K562 treated with DMSO at 1 percent for 48 hours (cell line): Measurements from ENCODE around the gene DNASE1L1. TPM values are rescaled to one million over a fixed set of nuclear protein-coding genes. Genes with fewer than 3 reads are reported as not detected.

Source experiments
- total RNA-seq: library from RNA; unstranded; fragments of 300-600 nt; gene quantifications from 2 replicates; pipeline ENCODE4 v1.2.3, GENCODE V29; 2022; ENCODE audit warnings: low replicate concordance; ENCODE audit errors: extremely low read depth

The DNASE1L1 gene, protein sequence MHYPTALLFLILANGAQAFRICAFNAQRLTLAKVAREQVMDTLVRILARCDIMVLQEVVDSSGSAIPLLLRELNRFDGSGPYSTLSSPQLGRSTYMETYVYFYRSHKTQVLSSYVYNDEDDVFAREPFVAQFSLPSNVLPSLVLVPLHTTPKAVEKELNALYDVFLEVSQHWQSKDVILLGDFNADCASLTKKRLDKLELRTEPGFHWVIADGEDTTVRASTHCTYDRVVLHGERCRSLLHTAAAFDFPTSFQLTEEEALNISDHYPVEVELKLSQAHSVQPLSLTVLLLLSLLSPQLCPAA
- not detected in 2 replicates for total RNA-seq

DNA sequence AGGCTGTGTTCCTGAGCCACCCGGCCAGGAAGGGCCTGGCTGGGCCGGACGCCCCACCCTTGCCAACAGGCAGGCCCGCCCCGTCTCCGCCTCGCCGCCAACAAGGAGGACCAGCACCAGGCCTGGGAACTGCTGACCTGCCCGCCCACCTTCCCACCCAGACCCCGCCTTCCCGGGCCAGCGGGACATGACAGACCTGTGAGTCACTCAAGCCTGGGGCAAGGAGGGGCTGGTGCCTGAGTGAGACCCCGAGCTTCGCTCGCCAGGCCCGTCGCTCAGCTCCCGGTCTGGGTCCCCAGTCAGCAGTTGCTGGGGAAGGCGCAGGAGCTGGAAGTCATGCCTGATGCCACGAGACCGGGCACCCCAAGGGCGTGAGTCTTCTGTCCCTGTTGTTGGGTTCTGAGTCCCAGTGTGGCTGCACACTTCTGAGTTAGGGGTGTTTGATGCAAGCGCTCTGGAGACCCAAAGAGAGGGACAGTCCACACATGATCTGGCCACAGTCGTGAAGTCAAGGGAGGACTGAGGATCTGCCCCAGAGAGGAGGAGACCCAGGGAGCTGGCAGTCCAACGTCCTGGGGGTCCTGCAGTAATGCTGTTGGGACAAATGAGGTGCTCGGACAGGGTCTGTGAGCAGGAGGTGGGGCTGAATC is at the start of gene DNASE1L1:
Gene DNASE1L1, minus strand, starts transcription at position 33 of the 650 bp plus-strand sequence. CDS start 3,686 bp downstream, outside the sequence.

DNA sequence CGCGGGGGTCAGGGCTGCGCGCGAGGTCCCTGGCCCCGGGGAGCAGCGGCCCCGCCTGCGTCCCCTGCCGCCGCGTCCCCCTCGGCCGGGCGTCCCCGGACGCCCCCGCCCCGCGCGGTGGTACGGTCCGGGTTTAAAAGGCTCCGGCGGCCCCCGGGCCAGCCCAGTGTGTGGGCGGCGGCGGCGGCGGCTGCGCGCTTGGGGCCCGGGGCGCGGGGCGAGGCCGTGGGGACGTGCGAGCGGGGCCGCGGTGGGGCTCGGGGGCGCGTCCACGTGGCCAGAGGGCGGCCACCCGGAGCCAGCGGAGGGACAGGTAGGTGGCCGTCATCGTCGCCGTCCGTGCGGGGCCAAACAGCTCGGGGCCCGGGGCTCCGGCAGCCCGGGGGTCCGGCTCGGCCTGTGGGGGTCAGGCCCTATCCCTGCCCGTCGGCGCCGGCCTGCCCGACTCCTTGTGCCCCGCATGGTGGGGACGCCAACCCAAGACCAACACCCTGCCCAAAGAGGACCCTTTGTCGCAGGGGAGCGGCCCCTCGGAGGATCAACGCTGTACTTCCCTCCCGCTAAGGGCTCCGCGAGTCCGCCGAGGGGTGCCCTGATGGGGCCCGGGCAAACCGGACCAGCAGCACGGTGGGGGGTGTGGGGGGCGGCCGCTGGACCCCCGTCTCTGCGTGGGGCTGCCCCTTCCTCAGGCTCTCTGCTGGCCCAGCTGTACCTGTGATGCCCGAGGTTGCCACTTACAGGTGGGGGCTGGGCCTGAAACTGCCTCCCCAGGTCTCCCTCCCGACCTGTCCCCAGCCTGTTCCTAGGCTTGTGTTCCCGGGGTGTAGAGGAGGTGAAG is 49.3 kb upstream of the DNASE1L1 start, which contains the start of gene PLXNA3:
Gene PLXNA3, plus strand, starts transcription at position 166 of the 838 bp plus-strand sequence. CDS start 1,903 bp downstream, outside the sequence.

DNA sequence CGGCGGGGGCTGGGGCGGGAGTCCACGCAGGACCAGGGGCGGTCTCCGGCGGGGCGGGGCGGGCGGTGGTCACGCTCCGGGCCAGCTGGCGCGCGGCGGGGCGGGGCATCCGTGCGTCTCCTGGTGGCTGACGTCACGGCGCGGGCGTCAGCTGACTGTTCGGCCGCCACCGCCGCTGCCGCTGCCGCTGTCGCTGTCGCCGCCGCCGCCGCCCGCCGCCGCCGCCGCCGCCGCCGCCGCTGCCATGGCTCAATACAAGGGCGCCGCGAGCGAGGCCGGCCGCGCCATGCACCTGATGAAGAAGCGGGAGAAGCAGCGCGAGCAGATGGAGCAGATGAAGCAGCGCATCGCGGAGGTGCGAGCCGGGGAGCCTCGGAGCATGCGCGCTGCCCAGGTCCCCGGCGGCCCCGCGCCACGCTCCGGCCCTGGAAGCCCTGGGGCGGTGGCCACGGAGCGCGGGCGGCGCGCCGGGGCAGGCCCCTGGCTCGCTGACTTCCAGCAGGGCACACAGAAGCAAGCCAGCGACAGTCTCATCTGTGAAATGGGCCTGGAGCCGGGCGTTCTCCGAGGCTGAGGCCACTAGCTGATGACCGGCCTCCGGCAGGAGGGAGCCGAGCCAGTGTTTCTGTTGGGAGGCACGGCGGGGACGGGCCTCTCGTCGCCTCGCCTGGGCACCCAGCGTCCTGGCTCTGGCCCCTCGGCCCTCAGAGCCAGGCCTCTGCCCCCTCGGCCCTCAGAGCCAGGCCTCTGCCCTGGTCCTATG is 35.1 kb upstream of the DNASE1L1 start, which contains the start of gene FAM50A:
Gene FAM50A, plus strand, starts transcription at position 150 of the 763 bp plus-strand sequence. Its CDS starts 95 bp downstream, at position 245.

DNA sequence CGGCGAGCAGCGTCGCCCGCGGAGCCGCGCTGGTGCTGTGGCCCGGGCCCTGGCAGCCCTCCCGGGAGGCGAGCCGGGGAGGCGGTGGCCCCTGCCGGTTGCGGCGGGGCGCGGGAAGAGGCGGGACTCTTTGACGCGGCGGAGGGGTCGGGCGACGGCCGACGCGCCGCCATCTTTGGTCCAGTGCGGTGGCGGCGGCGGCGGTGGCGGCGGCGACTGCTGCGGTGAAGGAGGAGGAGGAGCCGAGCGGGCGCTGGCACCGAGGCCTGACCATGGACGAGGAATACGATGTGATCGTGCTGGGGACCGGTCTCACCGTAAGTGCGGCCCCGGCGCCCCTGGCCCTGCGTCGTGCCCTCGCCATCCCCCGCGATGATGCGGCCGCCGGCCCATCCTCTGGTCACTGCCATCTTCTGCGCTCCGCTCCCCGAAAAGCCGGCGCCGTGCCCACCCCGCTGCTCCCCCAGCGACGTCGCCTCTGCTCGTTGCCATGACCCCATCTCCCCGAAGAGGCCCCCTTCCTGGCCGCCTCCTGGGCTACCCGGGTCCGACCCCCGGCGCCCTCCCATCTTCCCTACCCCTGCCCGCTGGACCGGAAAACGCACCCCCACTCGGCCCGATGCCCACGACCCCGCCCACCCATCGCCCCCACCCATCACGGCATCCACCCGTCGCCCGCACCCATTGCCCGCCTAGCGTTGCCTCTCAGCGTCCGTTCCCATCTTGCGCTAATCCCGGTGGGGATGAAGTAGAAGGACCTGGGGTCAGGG is 28.1 kb upstream of the DNASE1L1 start, which contains the start of gene GDI1:
Gene GDI1, plus strand, starts transcription at position 172 of the 770 bp plus-strand sequence. Its CDS starts 101 bp downstream, at position 273.

DNA sequence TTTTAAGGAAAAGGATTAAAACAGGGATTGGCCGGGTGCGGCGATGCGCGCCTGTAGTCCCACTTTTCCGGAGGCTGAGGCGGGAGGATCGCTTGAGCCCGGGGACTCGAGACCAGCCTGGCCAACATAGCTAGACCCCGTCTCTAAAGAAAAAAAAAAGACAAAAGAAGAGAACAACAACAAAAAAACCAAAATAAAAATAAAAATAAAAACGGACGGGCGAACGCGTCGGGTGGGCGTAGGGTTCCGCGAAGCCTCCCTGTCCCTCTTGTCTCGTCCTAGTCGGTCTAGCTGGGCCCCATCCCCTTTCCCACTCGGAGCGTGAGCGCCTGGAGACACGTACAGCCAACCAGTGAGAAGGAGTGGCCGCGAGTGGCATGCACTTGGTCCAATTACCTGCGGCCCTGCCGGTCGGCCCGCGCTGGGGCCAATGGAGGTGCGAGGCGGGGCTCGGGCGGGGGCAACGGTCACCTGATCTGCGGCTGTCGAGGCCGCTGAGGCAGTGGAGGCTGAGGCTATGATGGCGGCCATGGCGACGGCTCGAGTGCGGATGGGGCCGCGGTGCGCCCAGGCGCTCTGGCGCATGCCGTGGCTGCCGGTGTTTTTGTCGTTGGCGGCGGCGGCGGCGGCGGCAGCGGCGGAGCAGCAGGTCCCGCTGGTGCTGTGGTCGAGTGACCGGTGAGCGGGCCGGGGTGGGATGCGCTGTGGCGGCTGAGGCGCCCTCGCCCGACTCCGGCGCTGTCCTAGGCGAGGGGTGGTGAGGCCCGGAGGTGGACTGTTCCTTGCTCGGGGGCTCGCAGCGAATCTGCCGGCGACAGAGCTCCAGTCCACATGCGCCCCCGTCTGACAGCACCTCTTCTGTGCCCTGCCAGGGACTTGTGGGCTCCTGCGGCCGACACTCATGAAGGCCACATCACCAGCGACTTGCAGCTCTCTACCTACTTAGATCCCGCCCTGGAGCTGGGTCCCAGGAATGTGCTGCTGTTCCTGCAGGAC is 19.4 kb upstream of the DNASE1L1 start, which contains the start of gene ATP6AP1:
Gene ATP6AP1, plus strand, starts transcription at position 502 of the 996 bp plus-strand sequence. Its CDS starts 16 bp downstream, at position 518.

DNA sequence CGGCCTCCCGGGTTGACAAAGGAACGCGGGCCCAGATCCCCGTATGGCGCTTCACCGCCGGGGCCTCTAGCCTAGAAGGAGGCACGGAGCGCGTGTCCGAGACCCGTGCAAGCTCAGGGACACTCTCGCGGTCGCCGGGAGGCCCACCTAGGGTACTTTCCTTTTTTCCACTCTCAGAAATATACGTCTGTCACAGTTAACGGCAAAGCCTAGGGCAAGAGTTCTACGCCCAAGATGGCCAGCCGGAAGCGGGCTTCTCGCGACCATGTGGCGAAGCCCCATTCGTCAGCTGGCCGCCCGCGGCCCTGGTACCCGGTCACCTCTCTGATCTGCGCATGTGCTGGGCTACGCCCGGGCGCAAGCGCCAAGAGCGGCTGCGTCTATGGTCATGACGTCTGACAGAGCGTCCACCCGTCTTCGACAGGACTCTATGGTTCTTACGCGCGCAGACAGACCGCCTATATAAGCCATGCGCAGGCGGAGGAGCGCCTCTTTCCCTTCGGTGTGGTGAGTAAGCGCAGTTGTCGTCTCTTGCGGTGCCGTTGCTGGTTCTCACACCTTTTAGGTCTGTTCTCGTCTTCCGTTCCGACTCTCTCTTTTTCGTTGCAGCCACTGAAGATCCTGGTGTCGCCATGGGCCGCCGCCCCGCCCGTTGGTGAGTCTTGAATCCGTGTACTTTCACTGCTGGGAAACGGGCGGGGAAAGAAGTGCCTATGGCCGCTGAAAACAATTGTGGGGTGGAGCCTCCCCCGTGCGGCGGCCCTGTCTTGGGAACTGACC is 11.0 kb downstream of the DNASE1L1 start, which contains the start of gene RPL10:
Gene RPL10, plus strand, starts transcription at position 490 of the 780 bp plus-strand sequence. Its CDS starts 143 bp downstream, at position 633.

DNA sequence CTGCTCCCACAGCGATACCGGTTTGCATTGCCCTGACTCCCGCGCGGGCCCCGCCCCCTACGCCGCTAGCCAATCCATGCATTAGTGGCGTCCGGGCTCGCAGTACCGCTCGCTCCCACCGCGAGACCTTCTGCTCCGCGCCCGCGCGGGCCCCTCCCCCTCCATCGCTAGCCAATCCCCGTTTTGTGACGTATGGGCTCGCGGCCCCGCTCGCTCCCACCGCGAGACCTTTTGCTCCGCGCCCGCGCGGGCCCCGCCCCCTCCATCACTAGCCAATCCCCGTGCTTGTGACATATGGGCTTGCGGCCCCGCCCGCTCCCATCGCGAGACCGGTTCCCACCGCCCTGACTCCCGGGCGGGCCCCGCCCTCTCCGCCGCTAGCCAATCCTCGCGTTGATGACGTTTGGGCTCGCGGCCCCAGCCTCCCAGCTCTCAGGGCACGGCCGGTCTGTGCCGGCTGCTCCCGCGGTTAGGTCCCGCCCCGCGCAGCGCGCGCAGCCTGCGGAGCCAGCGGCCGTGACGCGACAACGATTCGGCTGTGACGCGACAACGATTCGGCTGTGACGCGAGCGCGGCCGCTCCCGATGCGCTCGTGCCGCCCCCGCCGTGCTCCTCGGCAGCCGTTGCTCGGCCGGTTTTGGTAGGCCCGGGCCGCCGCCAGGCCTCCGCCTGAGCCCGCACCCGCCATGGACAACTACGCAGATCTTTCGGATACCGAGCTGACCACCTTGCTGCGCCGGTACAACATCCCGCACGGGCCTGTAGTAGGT is 30.1 kb downstream of the DNASE1L1 start, which contains the start of gene EMD:
Gene EMD, plus strand, starts transcription at position 497 of the 770 bp plus-strand sequence. Its CDS starts 190 bp downstream, at position 687.

DNA sequence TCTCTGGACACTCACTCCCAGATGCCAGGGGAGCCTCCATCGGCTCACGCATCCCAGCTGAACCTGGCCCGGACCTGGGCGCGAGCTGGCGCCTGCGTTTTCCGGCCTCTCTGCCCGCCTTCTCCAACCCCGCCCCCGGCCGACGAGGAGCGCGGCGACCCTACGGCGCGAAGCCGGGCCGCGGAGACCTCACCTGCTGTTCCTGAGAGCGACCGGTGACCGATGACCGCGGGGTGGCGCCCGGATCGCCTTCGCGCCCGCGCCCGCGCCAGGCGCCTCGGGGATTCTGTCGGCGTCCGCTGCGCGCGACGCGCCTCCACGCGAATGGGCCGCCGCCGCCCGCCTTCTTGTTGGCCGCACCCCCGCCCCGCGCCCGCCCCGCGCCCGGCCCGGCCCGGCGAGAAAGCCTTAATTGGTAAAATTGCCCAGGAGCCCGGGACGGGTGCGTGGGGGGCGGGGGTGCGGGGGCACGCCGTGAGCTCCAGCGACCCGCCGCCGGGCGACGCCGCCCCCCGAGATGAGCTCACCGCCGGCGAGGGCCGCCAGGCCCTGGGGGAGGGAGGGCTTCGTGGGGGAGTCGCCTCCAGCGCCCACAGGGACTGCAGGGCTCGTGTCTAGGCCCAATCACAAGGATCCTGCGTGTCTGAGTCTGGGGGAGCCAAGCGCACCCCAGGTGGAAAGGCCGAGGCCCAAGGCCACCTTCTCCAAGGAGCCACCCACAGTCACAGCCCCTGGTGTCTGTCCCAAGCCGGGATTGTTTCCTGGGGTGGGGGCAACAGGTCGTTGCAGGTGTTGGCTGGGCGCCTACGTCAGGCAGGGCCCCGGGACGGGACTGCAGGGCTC is 34.5 kb downstream of the DNASE1L1 start, which contains the start of gene FLNA:
Gene FLNA, minus strand, starts transcription at position 322 of the 843 bp plus-strand sequence. CDS start 3,389 bp downstream, outside the sequence.

Other genes starting within 250 kb of the DNASE1L1 start
- gene OPN1MW, start 226.7 kb downstream of the DNASE1L1 start, total RNA-seq, result not detected in 2 replicates
- gene OPN1MW2, start 189.5 kb downstream of the DNASE1L1 start, total RNA-seq, result not detected in 2 replicates
- gene OPN1MW3, start 151.7 kb downstream of the DNASE1L1 start, total RNA-seq, result not detected in 2 replicates
- gene TEX28, start 114.1 kb downstream of the DNASE1L1 start, total RNA-seq, result not detected in 2 replicates
- not detected in 2 replicates for gene TKTL1, start 113.5 kb downstream of the DNASE1L1 start, total RNA-seq
- gene FLNA, start 34.6 kb downstream of the DNASE1L1 start, total RNA-seq, result 349 TPM in 1 of 2 replicates, not detected in the other
- gene EMD, start 30.0 kb downstream of the DNASE1L1 start, total RNA-seq, result not detected in 2 replicates
- 7,940 and 9,888 TPM in 2 replicates for gene RPL10, start 10.9 kb downstream of the DNASE1L1 start, total RNA-seq
- not detected in 2 replicates for gene TAFAZZIN, start 2.3 kb upstream of the DNASE1L1 start, total RNA-seq
- 191 TPM in 1 of 2 replicates, not detected in the other for gene ATP6AP1, start 19.4 kb upstream of the DNASE1L1 start, total RNA-seq
- not detected in 2 replicates for gene GDI1, start 27.9 kb upstream of the DNASE1L1 start, total RNA-seq
- gene FAM50A, start 34.9 kb upstream of the DNASE1L1 start, total RNA-seq, result 772 TPM in 1 of 2 replicates, not detected in the other
- gene PLXNA3, start 49.0 kb upstream of the DNASE1L1 start, total RNA-seq, result not detected in 2 replicates
- 555 TPM in 1 of 2 replicates, not detected in the other for gene LAGE3, start 70.0 kb upstream of the DNASE1L1 start, total RNA-seq
- not detected in 2 replicates for gene UBL4A, start 77.4 kb upstream of the DNASE1L1 start, total RNA-seq
- not detected in 2 replicates for gene SLC10A3, start 81.4 kb upstream of the DNASE1L1 start, total RNA-seq
- gene FAM3A, start 107.0 kb upstream of the DNASE1L1 start, total RNA-seq, result not detected in 2 replicates
- gene G6PD, start 137.6 kb upstream of the DNASE1L1 start, total RNA-seq, result 530 TPM in 1 of 2 replicates, not detected in the other
- 340 TPM in 1 of 2 replicates, not detected in the other for gene IKBKG, start 138.4 kb upstream of the DNASE1L1 start, total RNA-seq
- not detected in 2 replicates for gene CTAG1A, start 175.9 kb upstream of the DNASE1L1 start, total RNA-seq
- gene CTAG1B, start 210.0 kb upstream of the DNASE1L1 start, total RNA-seq, result not detected in 2 replicates
- gene CTAG2, start 244.3 kb upstream of the DNASE1L1 start, total RNA-seq, result not detected in 2 replicates